H1 (cell line): ENCODE measurements around the gene ZIC5. TPM values are rescaled to one million over a fixed set of nuclear protein-coding genes. Genes with fewer than 3 reads are reported as not detected.

ENCODE experiments used
- CTCF ChIA-PET: fragments of 300-600 bp; sonication (Branson Sonifier 250); formaldehyde crosslinking; loops from one replicate; lab custom pipeline; 2021; ENCODE audit not compliant: partially characterized antibody; lab: Charles Lee
- POLR2A ChIA-PET: fragments of 300-600 bp; sonication (Branson Sonifier 250); formaldehyde crosslinking; loops from one replicate; lab custom pipeline; 2021; ENCODE audit warnings: inconsistent platforms; ENCODE audit not compliant: partially characterized antibody; lab: Charles Lee
- DNase-seq, 2 experiments: peaks; one replicate each; pipeline versions ENCODE4 v3.0.0 to v3.0.0-alpha.2; 2010 to 2022; ENCODE audit warnings: low spot score in 2 of 2, low read depth in 1 of 2, mixed read lengths in 1 of 2
- FAIRE-seq: peaks from 2 replicates; lab custom pipeline; 2011; peaks lifted over from hg19 to GRCh38; lab: Jason Lieb, UNC
- H2AFZ ChIP-seq: 2 replicates; pipeline ENCODE4 v1.8.1; 2012; ENCODE audit warnings: low read length, inconsistent platforms
- H2AK5ac ChIP-seq: 2 replicates; pipeline ENCODE4 v1.6.1; 2013; ENCODE audit warnings: low read depth, low read length
- H2BK120ac ChIP-seq: replicated peaks from 2 replicates; pipeline ENCODE3; 2013; ENCODE audit warnings: low read depth, low read length, inconsistent platforms
- H2BK12ac ChIP-seq: 2 replicates; pipeline ENCODE4 v1.6.1; 2013; ENCODE audit warnings: low read depth, low read length
- H2BK15ac ChIP-seq: 2 replicates; pipeline ENCODE4 v1.6.1; 2013; ENCODE audit warnings: low read length
- H2BK20ac ChIP-seq: 2 replicates; pipeline ENCODE4 v1.6.1; 2013; ENCODE audit warnings: low read length
- H2BK5ac ChIP-seq: 2 replicates; pipeline ENCODE4 v1.6.1; 2013; ENCODE audit warnings: low read depth, low read length
- H3K14ac ChIP-seq: 2 replicates; pipeline ENCODE4 v1.6.1; 2013; ENCODE audit warnings: inconsistent platforms; ENCODE audit not compliant: insufficient read length
- H3K18ac ChIP-seq: 2 replicates; pipeline ENCODE4 v1.6.1; 2013; ENCODE audit warnings: low read length; ENCODE audit errors: extremely low read depth
- H3K23ac ChIP-seq: 2 replicates; pipeline ENCODE4 v1.6.1; 2013; ENCODE audit warnings: inconsistent platforms; ENCODE audit not compliant: insufficient read length
- H3K23me2 ChIP-seq: 2 replicates; pipeline ENCODE4 v1.6.1; 2013; ENCODE audit warnings: low read depth, low read length
- H3K27ac ChIP-seq: 2 replicates; pipeline ENCODE4 v1.6.1; 2011; ENCODE audit warnings: low read depth, low read length, inconsistent platforms
- H3K27me3 ChIP-seq, 4 experiments: replicated peaks in 1 of 4; 1 replicate in 1 of 4; 2 replicates in 3 of 4; pipeline versions ENCODE4 v1.6.1 to v1.8.1; 2011 to 2013; ENCODE audit warnings: low read length in 3 of 4, mild to moderate bottlenecking in 3 of 4, inconsistent platforms in 2 of 4, mixed read lengths in 2 of 4, moderate library complexity in 1 of 4; ENCODE audit not compliant: control insufficient read depth in 3 of 4, insufficient read depth in 3 of 4; ENCODE audit errors: extremely low read depth in 1 of 4
- H3K36me3 ChIP-seq, 4 experiments: 2 replicates each; pipeline versions ENCODE4 v1.6.1 to v1.8.1; 2011 to 2013; ENCODE audit warnings: mild to moderate bottlenecking in 4 of 4, low read length in 3 of 4, moderate library complexity in 2 of 4, control low read depth in 1 of 4, inconsistent platforms in 1 of 4; ENCODE audit not compliant: insufficient read depth in 4 of 4, control insufficient read depth in 2 of 4
- H3K4ac ChIP-seq: replicated peaks from 2 replicates; pipeline ENCODE3; 2013; ENCODE audit warnings: low read length, low read depth, mixed read lengths, inconsistent platforms; ENCODE audit not compliant: insufficient read length
- H3K4me1 ChIP-seq, 4 experiments: replicated peaks in 1 of 4; 1 replicate in 1 of 4; 2 replicates in 3 of 4; pipeline versions ENCODE4 v1.6.1 to v1.8.1; 2011 to 2013; ENCODE audit warnings: low read length in 3 of 4, inconsistent platforms in 2 of 4, mixed read lengths in 1 of 4; ENCODE audit not compliant: insufficient read depth in 4 of 4, control insufficient read depth in 3 of 4
- H3K4me2 ChIP-seq, 2 experiments: 2 replicates each; pipeline versions ENCODE4 v1.6.1 to v1.8.1; 2011 to 2013; ENCODE audit warnings: low read depth in 2 of 2, low read length in 2 of 2, control low read depth in 1 of 2, inconsistent platforms in 1 of 2, mild to moderate bottlenecking in 1 of 2; ENCODE audit not compliant: insufficient read depth in 1 of 2
- H3K4me3 ChIP-seq, 4 experiments: fragments of 200-600, 300-600 bp in 1 of 4; sonication (generic), shearing (Covaris generic), sonication (Bioruptor Twin) in 1 of 4; 2 replicates each; pipeline versions ENCODE4 v1.5.1 to v1.8.1; 2011 to 2016; ENCODE audit warnings: low read length in 4 of 4, low read depth in 3 of 4, control low read depth in 2 of 4, inconsistent platforms in 2 of 4, mild to moderate bottlenecking in 2 of 4, mixed read lengths in 1 of 4, moderate library complexity in 1 of 4; ENCODE audit not compliant: insufficient read depth in 2 of 4; ENCODE audit errors: extremely low read depth in 1 of 4
- H3K56ac ChIP-seq: replicated peaks from 2 replicates; pipeline ENCODE3; 2013; ENCODE audit warnings: low read depth, mild to moderate bottlenecking, mixed read lengths, low read length, inconsistent platforms; ENCODE audit not compliant: insufficient read length
- H3K79me1 ChIP-seq: 2 replicates; pipeline ENCODE4 v1.6.1; 2013; ENCODE audit warnings: low read depth, low read length, control low read depth
- H3K79me2 ChIP-seq, 2 experiments: 2 replicates each; pipeline versions ENCODE4 v1.6.1 to v1.8.1; 2012 to 2013; ENCODE audit warnings: low read length in 2 of 2, mild to moderate bottlenecking in 2 of 2, inconsistent platforms in 1 of 2; ENCODE audit not compliant: insufficient read depth in 2 of 2, control insufficient read depth in 1 of 2
- H3K9ac ChIP-seq, 4 experiments: replicated peaks in 1 of 4; 1 replicate in 1 of 4; 2 replicates in 3 of 4; pipeline versions ENCODE4 v1.6.1 to v1.8.1; 2011 to 2013; ENCODE audit warnings: low read depth in 3 of 4, low read length in 3 of 4, control low read depth in 2 of 4, mild to moderate bottlenecking in 2 of 4, moderate library complexity in 2 of 4, inconsistent platforms in 1 of 4; ENCODE audit errors: extremely low read depth in 1 of 4
- H3K9me3 ChIP-seq, 2 experiments: 2 replicates each; pipeline versions ENCODE4 v1.6.1 to v1.8.1; 2012 to 2013; ENCODE audit warnings: mild to moderate bottlenecking in 2 of 2, moderate library complexity in 2 of 2, control low read depth in 1 of 2, inconsistent platforms in 1 of 2, low read depth in 1 of 2, low read length in 1 of 2, mixed read lengths in 1 of 2; ENCODE audit not compliant: insufficient read depth in 2 of 2
- H4K20me1 ChIP-seq, 2 experiments: replicated peaks in 1 of 2; 2 replicates each; pipeline versions ENCODE3 to v1.8.1; 2011 to 2013; ENCODE audit warnings: inconsistent platforms in 2 of 2, low read length in 2 of 2, mild to moderate bottlenecking in 1 of 2; ENCODE audit not compliant: insufficient read depth in 2 of 2, control insufficient read depth in 1 of 2
- H4K5ac ChIP-seq: 2 replicates; pipeline ENCODE4 v1.6.1; 2013; ENCODE audit warnings: low read length, low read depth, mixed read lengths, inconsistent platforms; ENCODE audit not compliant: insufficient read length
- H4K8ac ChIP-seq: 2 replicates; pipeline ENCODE4 v1.8.0; 2013; ENCODE audit warnings: mild to moderate bottlenecking, moderate library complexity, low read length, inconsistent platforms; ENCODE audit not compliant: insufficient read depth; ENCODE audit errors: extremely low read depth
- H4K91ac ChIP-seq: replicated peaks from 2 replicates; pipeline ENCODE3; 2013; ENCODE audit warnings: low read length, mixed read lengths, inconsistent platforms; ENCODE audit not compliant: insufficient read length
- BACH1 ChIP-seq: IDR thresholded peaks from 2 replicates; pipeline ENCODE4 v1.6.1; 2012; ENCODE audit warnings: low read length, improper control_type of control experiment
- CBX5 ChIP-seq: fragments of 300-800, 300-1000 bp; sonication (generic); IDR thresholded peaks from 2 replicates; pipeline ENCODE4 v1.7.1; 2016; ENCODE audit warnings: antibody characterized with exemption, low read length, low read depth
- JUN ChIP-seq: IDR thresholded peaks from 2 replicates; pipeline ENCODE4 v1.6.1; 2011; ENCODE audit warnings: low read depth, mild to moderate bottlenecking, improper control_type of control experiment, low read length
- KDM5A ChIP-seq: fragments of 200-600 bp; IDR thresholded peaks from 2 replicates; pipeline ENCODE4 v1.7.1; 2012; ENCODE audit warnings: mild to moderate bottlenecking, low read length, inconsistent platforms, mixed read lengths
- MAX ChIP-seq: IDR thresholded peaks from 2 replicates; pipeline ENCODE4 v1.6.1; 2012; ENCODE audit warnings: inconsistent platforms
- SIX5 ChIP-seq: IDR thresholded peaks from 2 replicates; pipeline ENCODE4 v1.6.1; 2011; ENCODE audit warnings: mild to moderate bottlenecking, low read depth, low read length
- SP1 ChIP-seq: IDR thresholded peaks from 2 replicates; pipeline ENCODE4 v1.6.1; 2011; ENCODE audit warnings: low read depth, low read length
- SUZ12 ChIP-seq: fragments of 200-600 bp; sonication (generic); IDR thresholded peaks from 2 replicates; pipeline ENCODE4 v1.6.1; 2012; ENCODE audit warnings: mild to moderate bottlenecking, inconsistent platforms, low read length, moderate library complexity, mixed read lengths
- TAF7 ChIP-seq: optimal IDR thresholded peaks from 2 replicates; pipeline ENCODE3; 2011; ENCODE audit warnings: low read depth, mild to moderate bottlenecking, inconsistent platforms, low read length, moderate library complexity, borderline replicate concordance
- TEAD4 ChIP-seq: IDR thresholded peaks from 2 replicates; pipeline ENCODE4 v1.6.1; 2012; ENCODE audit warnings: low read depth, low read length, inconsistent platforms, mixed read lengths
- ZNF274 ChIP-seq: IDR thresholded peaks from 2 replicates; pipeline ENCODE4 v1.7.0; 2012; ENCODE audit warnings: low read length, borderline replicate concordance; ENCODE audit errors: extremely low read depth
- WGBS, 2 experiments: shearing (Covaris generic) in 1 of 2; methylation state at CpG; one replicate each; pipeline versions ENCODE4 v1.1.6 to v1.1.7; 2013 to 2015; ENCODE audit warnings: low lambda C conversion rate in 2 of 2, mixed read lengths in 2 of 2, inconsistent platforms in 1 of 2, low coverage in 1 of 2, missing lambda C conversion rate in 1 of 2; ENCODE audit not compliant: insufficient replicate concordance in 2 of 2, insufficient coverage in 1 of 2, insufficient read length in 1 of 2; ENCODE audit errors: extremely low coverage in 1 of 2, missing lambda C conversion rate in 1 of 2; 5-methylcytosine and 5-hydroxymethylcytosine counted together
- polyA plus RNA-seq, 7 experiments: library from polyadenylated mRNA; depleted of rRNA in 3 of 7; stranded (reverse) in 5 of 7; unstranded in 2 of 7; fragments of >200 nt in 5 of 7; fragments of 200-250 nt in 2 of 7; gene quantifications; 1 replicate in 5 of 7; 2 replicates in 1 of 7; 4 replicates in 1 of 7; pipeline versions ENCODE4 v1.2.1 to v1.2.3, GENCODE V29; 2011 to 2013; ENCODE audit warnings: missing spikeins in 2 of 7, mixed read lengths in 2 of 7
- total RNA-seq: library from RNA; stranded (reverse); fragmentation: NEBNext Ultra II Directional; extraction: Animal tissue kit (Norgen Biotek cat#: 25700); gene quantifications from 2 replicates; pipeline ENCODE4 v1.2.1, GENCODE V29; 2021

ZIC5 gene
- total and polyA plus RNA-seq, 2 of the 8 experiments (the other 6 are each of a cell fraction or from before 2014, with no cell fraction given) = 14.2 to 52.7 TPM

- peak overlapping the region; percentile 73 to 91 for H3K4me2 ChIP-seq
- TF ChIP-seq SP1 (no peak; the same call in 1 of the 2 replicates), JUN (peak; percentile 72), SUZ12 (0 out of 2 replicates have a peak, but pooled peaks have one; percentile 7), ZNF274 (no peak), BACH1 (no peak), TEAD4 (peak; percentile 43; the same call in 1 of the 2 replicates), CBX5 (no peak), TAF7 (peak; percentile 58), MAX (peak; percentile 50; the same call in 1 of the 2 replicates), KDM5A (no peak), SIX5 (no peak)
Measured at GRCh38 chr13:99978799-99979452, 7.4 kb upstream of the ZIC5 start.

More at GRCh38 chr13:99978799-99979452, 7.4 kb upstream of the ZIC5 start:
- Histone ChIP-seq H4K5ac (no peak overlapping the region), H3K4me3 (peak overlapping the region; percentile 73 to 94 (median 87)), H3K79me2 (peaks cover 15 to 41% of the 10 kb centered on the region in 2 experiments), H2BK15ac (no peak overlapping the region), H3K4ac (peak overlapping the region; percentile 10), H3K27ac (no peak overlapping the region), H3K23me2 (peaks cover 28% of the 10 kb centered on the region), H4K20me1 (peaks cover 11 to 15% of the 10 kb centered on the region in 2 experiments), H3K79me1 (no peaks in the 10 kb centered on the region; the same call in 1 of the 2 replicates), H4K8ac (peak overlapping the region; percentile 95; the same call in 1 of the 2 replicates), H2BK5ac (peak overlapping the region; percentile 81; the same call in 1 of the 2 replicates), H2BK120ac (no peak overlapping the region), H3K18ac (peak overlapping the region; percentile 91), H3K23ac (no peak overlapping the region), H2AK5ac (no peak overlapping the region), H3K36me3 (peaks cover 11 to 20% (median 15%) of the 10 kb centered on the region in 4 experiments; a peak in 6 of 8 replicates), H3K9ac (peak overlapping the region in 3 of 4 experiments; percentile 76 to 88 (median 82); a peak in 6 of 7 replicates), H3K27me3 (peaks cover 0 to 16% (median 4%) of the 10 kb centered on the region in 4 experiments; a peak in 4 of 7 replicates), H4K91ac (peak overlapping the region; percentile 18), H3K9me3 (no peaks in the 10 kb centered on the region; a peak in 1 of 4 replicates), H3K14ac (no peak overlapping the region), H3K56ac (peak overlapping the region; percentile 55), H2AFZ (no peak overlapping the region), H2BK20ac (no peak overlapping the region), H2BK12ac (peak overlapping the region; percentile 90; the same call in 1 of the 2 replicates), H3K4me1 (peaks cover 0 to 25% (median 23%) of the 10 kb centered on the region in 4 experiments; a peak in 6 of 7 replicates)
- ChIA-PET POLR2A (interaction anchor here (0.6 to 11.2 kb wide), 10 partner anchors 8 to 478 kb away, joined by 3 to 145 read pairs (median 6); partner anchors contain the start of gene ZIC5), CTCF (interaction anchor here (0.6 kb wide), 1 partner anchor 33 kb away, joined by 3 read pairs; no protein-coding TSS in a partner anchor)
- 2% methylated on average over 18 of the region's 18 CpGs; no CpG with 5 or more reads in 1 of the 2 experiments for WGBS, 2 experiments
- peak in 1 of 2 experiments; percentile 84 for DNase-seq
- peak; percentile 50 for FAIRE-seq
